H9 (cell line): ENCODE data around the gene BRD3OS. TPM values are rescaled to one million over a fixed set of nuclear protein-coding genes. Genes with fewer than 3 reads are reported as not detected.

Experiments used
- DNase-seq: peaks from one replicate; pipeline ENCODE4 v3.0.0-alpha.2; 2017
- H2AFZ ChIP-seq: one replicate; pipeline ENCODE4 v1.6.1; 2013; ENCODE audit warnings: mild to moderate bottlenecking, low read length, control low read depth, moderate library complexity
- H2AK5ac ChIP-seq: 2 replicates; pipeline ENCODE4 v1.6.1; 2013; ENCODE audit warnings: low read length, control low read depth, mixed read lengths; ENCODE audit not compliant: insufficient read length
- H2BK120ac ChIP-seq: one replicate; pipeline ENCODE4 v1.6.1; 2013; ENCODE audit warnings: low read depth, mild to moderate bottlenecking, low read length, control low read depth, inconsistent platforms; ENCODE audit not compliant: poor library complexity, severe bottlenecking
- H2BK12ac ChIP-seq: 2 replicates; pipeline ENCODE4 v1.6.1; 2013; ENCODE audit warnings: low read length, control low read depth, mixed read lengths, low read depth; ENCODE audit not compliant: insufficient read length
- H2BK15ac ChIP-seq: 2 replicates; pipeline ENCODE4 v1.6.1; 2013; ENCODE audit warnings: low read depth, low read length, control low read depth
- H2BK20ac ChIP-seq: one replicate; pipeline ENCODE4 v1.6.1; 2013; ENCODE audit warnings: low read depth, mild to moderate bottlenecking, low read length, control low read depth, inconsistent platforms; ENCODE audit not compliant: poor library complexity, severe bottlenecking
- H2BK5ac ChIP-seq: 2 replicates; pipeline ENCODE4 v1.6.1; 2013; ENCODE audit warnings: low read length, control low read depth, mixed read lengths; ENCODE audit not compliant: insufficient read length
- H3K14ac ChIP-seq: 2 replicates; pipeline ENCODE4 v1.6.1; 2013; ENCODE audit warnings: low read length, control low read depth; ENCODE audit not compliant: insufficient read depth
- H3K18ac ChIP-seq: 2 replicates; pipeline ENCODE4 v1.6.1; 2013; ENCODE audit warnings: low read depth, mild to moderate bottlenecking, mixed read lengths, low read length, control low read depth; ENCODE audit not compliant: insufficient read length
- H3K23ac ChIP-seq: 2 replicates; pipeline ENCODE4 v1.6.1; 2013; ENCODE audit warnings: low read length, control low read depth, mixed read lengths, low read depth; ENCODE audit not compliant: insufficient read length
- H3K23me2 ChIP-seq: 2 replicates; pipeline ENCODE4 v1.6.1; 2013; ENCODE audit warnings: low read depth, mild to moderate bottlenecking, mixed read lengths, low read length, control low read depth; ENCODE audit not compliant: insufficient read length, poor library complexity, severe bottlenecking
- H3K27ac ChIP-seq: 2 replicates; pipeline ENCODE4 v1.5.1; 2013; ENCODE audit warnings: low read length, control low read depth, mixed read lengths, low read depth; ENCODE audit not compliant: insufficient read length
- H3K27me3 ChIP-seq: 2 replicates; pipeline ENCODE4 v1.6.1; 2013; ENCODE audit warnings: low read length, control low read depth, inconsistent platforms; ENCODE audit not compliant: insufficient read depth
- H3K4ac ChIP-seq: 2 replicates; pipeline ENCODE4 v1.6.1; 2013; ENCODE audit warnings: low read depth, mild to moderate bottlenecking, control low read depth, inconsistent platforms, low read length, moderate library complexity
- H3K4me1 ChIP-seq: 2 replicates; pipeline ENCODE4 v1.6.1; 2013; ENCODE audit warnings: low read length, control low read depth, inconsistent platforms; ENCODE audit not compliant: insufficient read depth
- H3K4me2 ChIP-seq: 2 replicates; pipeline ENCODE4 v1.6.1; 2013; ENCODE audit warnings: low read length, control low read depth, mixed read lengths; ENCODE audit not compliant: insufficient read length, insufficient read depth
- H3K56ac ChIP-seq: 2 replicates; pipeline ENCODE4 v1.6.1; 2013; ENCODE audit warnings: low read depth, mild to moderate bottlenecking, mixed read lengths, low read length, control low read depth; ENCODE audit not compliant: insufficient read length
- H3K79me1 ChIP-seq: 2 replicates; pipeline ENCODE4 v1.6.1; 2013; ENCODE audit warnings: low read depth, mild to moderate bottlenecking, moderate library complexity, low read length, control low read depth, inconsistent platforms; ENCODE audit not compliant: insufficient read depth, poor library complexity, severe bottlenecking
- H3K79me2 ChIP-seq: 2 replicates; pipeline ENCODE4 v1.6.1; 2013; ENCODE audit warnings: low read length, control low read depth, inconsistent platforms; ENCODE audit not compliant: insufficient read depth
- H3K9ac ChIP-seq: 2 replicates; pipeline ENCODE4 v1.6.1; 2013; ENCODE audit warnings: low read length, control low read depth, mixed read lengths; ENCODE audit not compliant: insufficient read length; ENCODE audit errors: extremely low read depth
- H3K9me3 ChIP-seq: one replicate; pipeline ENCODE4 v1.6.1; 2013; ENCODE audit warnings: low read depth, low read length, inconsistent platforms; ENCODE audit not compliant: control insufficient read depth
- H3T11ph ChIP-seq: one replicate; pipeline ENCODE4 v1.6.1; 2013; ENCODE audit warnings: mild to moderate bottlenecking, low read length, control low read depth, inconsistent platforms
- H4K20me1 ChIP-seq: one replicate; pipeline ENCODE4 v1.6.1; 2013; ENCODE audit not compliant: control insufficient read depth, insufficient read length, insufficient read depth
- H4K5ac ChIP-seq: 2 replicates; pipeline ENCODE4 v1.6.1; 2013; ENCODE audit warnings: low read depth, mild to moderate bottlenecking, mixed read lengths, low read length, control low read depth; ENCODE audit not compliant: insufficient read length
- H4K8ac ChIP-seq: replicated peaks from 2 replicates; pipeline ENCODE4 v1.6.1; 2013; ENCODE audit warnings: low read length, control low read depth, mixed read lengths, low read depth; ENCODE audit not compliant: insufficient read length
- H4K91ac ChIP-seq: 2 replicates; pipeline ENCODE4 v1.6.1; 2013; ENCODE audit warnings: low read depth, mild to moderate bottlenecking, moderate library complexity, mixed read lengths, low read length, control low read depth; ENCODE audit not compliant: insufficient read length
- H3K27ac Mint-ChIP-seq, 3 experiments: 2 replicates in 2 of 3; 3 replicates in 1 of 3; pipeline ENCODE4 v1.8.0; 2020 to 2021; ENCODE audit warnings: mixed read lengths in 3 of 3, mild to moderate bottlenecking in 1 of 3, moderate library complexity in 1 of 3
- H3K27me3 Mint-ChIP-seq: 2 replicates; pipeline ENCODE4 v1.8.0; 2021; ENCODE audit warnings: low read depth, mild to moderate bottlenecking, moderate library complexity, mixed read lengths
- H3K36me3 Mint-ChIP-seq, 3 experiments: 2 replicates in 2 of 3; 3 replicates in 1 of 3; pipeline ENCODE4 v1.8.0; 2020 to 2021; ENCODE audit warnings: low read depth in 3 of 3, mixed read lengths in 3 of 3; ENCODE audit not compliant: insufficient read depth in 1 of 3
- H3K4me1 Mint-ChIP-seq, 2 experiments: 2 replicates each; pipeline ENCODE4 v1.8.0; 2020; ENCODE audit warnings: mixed read lengths in 2 of 2
- H3K4me3 Mint-ChIP-seq, 2 experiments: 2 replicates in 1 of 2; 3 replicates in 1 of 2; pipeline ENCODE4 v1.8.0; 2020 to 2021; ENCODE audit warnings: mild to moderate bottlenecking in 2 of 2, mixed read lengths in 2 of 2, moderate library complexity in 1 of 2
- H3K9me3 Mint-ChIP-seq, 2 experiments: 2 replicates in 1 of 2; 3 replicates in 1 of 2; pipeline ENCODE4 v1.8.0; 2020; ENCODE audit warnings: mild to moderate bottlenecking in 2 of 2, mixed read lengths in 2 of 2, moderate library complexity in 1 of 2
- CTCF ChIP-seq: fragments of 200-600 bp; sonication (generic); conservative IDR thresholded peaks from 3 replicates; pipeline ENCODE4 v1.8.0; 2021; ENCODE audit warnings: antibody characterized with exemption, mild to moderate bottlenecking
- WGBS: extraction: QIAGEN DNeasy Blood & Tissue Kit; methylation state at CpG from one replicate; pipeline ENCODE4 v1.1.7; 2013; ENCODE audit warnings: missing lambda C conversion rate, low lambda C conversion rate, mixed read lengths; ENCODE audit not compliant: insufficient read length; ENCODE audit errors: extremely low coverage; 5-methylcytosine and 5-hydroxymethylcytosine counted together
- total RNA-seq: library from RNA; stranded (reverse); gene quantifications from 2 replicates; pipeline ENCODE4 v1.2.1, GENCODE V29; 2021

The BRD3OS gene
- total RNA-seq, 1 experiment from 2014 or later: 16.4 TPM

DNA sequence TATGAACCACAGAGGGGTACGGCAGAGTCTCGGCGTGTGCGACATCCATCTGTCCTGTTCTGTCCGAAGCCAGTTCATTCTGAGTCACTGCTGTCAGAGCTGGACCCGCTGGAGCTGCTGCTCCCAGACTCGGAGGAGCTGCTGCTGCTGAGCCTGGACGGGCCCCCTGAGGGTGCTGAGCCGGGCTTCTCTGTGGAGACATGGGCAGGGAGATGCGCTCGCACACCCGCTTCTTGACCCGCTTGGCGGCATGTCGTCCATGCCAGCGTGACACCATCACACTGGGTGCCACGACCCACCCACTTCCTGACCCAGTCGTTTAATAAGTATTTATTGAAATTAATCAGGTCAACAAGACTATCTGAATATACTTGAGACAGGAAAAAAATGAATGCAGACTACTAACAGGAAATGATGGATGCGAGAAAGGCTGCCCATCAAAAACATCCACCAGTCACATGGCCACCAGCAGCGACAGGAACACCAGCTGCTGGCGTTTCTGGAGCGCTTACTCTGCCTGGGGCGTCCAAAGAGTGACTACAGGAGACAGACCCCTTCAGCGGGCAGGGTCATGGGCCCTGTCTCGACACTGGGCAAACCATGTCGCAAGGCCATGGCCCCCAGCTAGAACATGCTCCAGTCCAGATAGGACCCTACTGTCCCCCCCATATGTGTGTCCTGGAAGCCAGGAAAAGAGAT, 8.4 kb downstream of the BRD3OS start:
- H3K9me3 Mint-ChIP-seq: no peaks in the 10 kb centered on the region
- H3K27me3 Mint-ChIP-seq: no peaks in the 10 kb centered on the region
- Histone ChIP-seq H3K27me3 (no peaks in the 10 kb centered on the region), H3K9me3 (no peaks in the 10 kb centered on the region), H2BK15ac (no peak overlapping the region), H3K27ac (no peak overlapping the region), H4K8ac (no peak overlapping the region), H2BK120ac (no peak overlapping the region), H3K79me2 (no peaks in the 10 kb centered on the region), H2BK12ac (no peak overlapping the region), H2AFZ (no peak overlapping the region), H2AK5ac (no peak overlapping the region), H3T11ph (no peak overlapping the region), H4K5ac (no peak overlapping the region), H2BK5ac (no peak overlapping the region), H3K4me2 (no peak overlapping the region), H4K91ac (no peak overlapping the region), H3K23me2 (no peaks in the 10 kb centered on the region), H3K79me1 (no peaks in the 10 kb centered on the region), H3K18ac (no peak overlapping the region), H2BK20ac (no peak overlapping the region), H3K4ac (no peak overlapping the region), H3K4me1 (no peaks in the 10 kb centered on the region), H3K56ac (no peak overlapping the region), H3K9ac (no peak overlapping the region), H4K20me1 (no peaks in the 10 kb centered on the region), H3K23ac (no peak overlapping the region), H3K14ac (no peak overlapping the region)
- DNase-seq: no peak
- no peak overlapping the region for H3K4me3 Mint-ChIP-seq
- H3K27ac Mint-ChIP-seq: no peak overlapping the region
- H3K4me1 Mint-ChIP-seq: no peaks in the 10 kb centered on the region
- peaks cover 20 to 62% (median 62%) of the 10 kb centered on the region in 3 experiments; a peak in 6 of 7 replicates for H3K36me3 Mint-ChIP-seq
- no peak for TF ChIP-seq CTCF
- no CpG with 5 or more reads among the region's 26 CpGs for WGBS
